ENCODE data around the gene ZNF493.

The ZNF493 gene

DNA sequence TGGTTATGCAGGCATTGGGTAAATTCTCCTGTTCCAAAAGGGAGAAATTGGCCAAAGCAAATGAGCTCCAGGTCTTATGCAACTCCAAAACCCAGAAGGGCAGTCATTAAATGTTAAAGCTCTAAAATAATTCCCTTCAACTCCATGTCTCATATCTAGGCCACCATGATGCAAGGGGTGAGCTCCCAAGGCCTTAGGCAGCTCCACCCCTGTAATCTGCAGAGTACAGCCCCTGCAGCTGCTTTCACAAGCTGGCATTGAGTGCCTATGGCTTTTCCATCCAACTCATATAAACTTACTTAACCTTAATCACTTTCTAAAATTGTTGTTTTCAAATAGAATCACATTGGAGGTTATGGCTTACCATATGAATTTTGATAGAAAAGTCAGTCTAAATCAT lies 63.8 kb downstream of the ZNF493 start:
- DNase-seq (ENCODE audit: low read depth) = no peak
- H3K4me3 ChIP-seq (ENCODE audit: low read length) = no peak overlapping the region
- TF ChIP-seq, protein P1, sequence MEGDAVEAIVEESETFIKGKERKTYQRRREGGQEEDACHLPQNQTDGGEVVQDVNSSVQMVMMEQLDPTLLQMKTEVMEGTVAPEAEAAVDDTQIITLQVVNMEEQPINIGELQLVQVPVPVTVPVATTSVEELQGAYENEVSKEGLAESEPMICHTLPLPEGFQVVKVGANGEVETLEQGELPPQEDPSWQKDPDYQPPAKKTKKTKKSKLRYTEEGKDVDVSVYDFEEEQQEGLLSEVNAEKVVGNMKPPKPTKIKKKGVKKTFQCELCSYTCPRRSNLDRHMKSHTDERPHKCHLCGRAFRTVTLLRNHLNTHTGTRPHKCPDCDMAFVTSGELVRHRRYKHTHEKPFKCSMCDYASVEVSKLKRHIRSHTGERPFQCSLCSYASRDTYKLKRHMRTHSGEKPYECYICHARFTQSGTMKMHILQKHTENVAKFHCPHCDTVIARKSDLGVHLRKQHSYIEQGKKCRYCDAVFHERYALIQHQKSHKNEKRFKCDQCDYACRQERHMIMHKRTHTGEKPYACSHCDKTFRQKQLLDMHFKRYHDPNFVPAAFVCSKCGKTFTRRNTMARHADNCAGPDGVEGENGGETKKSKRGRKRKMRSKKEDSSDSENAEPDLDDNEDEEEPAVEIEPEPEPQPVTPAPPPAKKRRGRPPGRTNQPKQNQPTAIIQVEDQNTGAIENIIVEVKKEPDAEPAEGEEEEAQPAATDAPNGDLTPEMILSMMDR (IDR thresholded peaks at IDR 0.05; ENCODE audit: insufficient read depth, low read depth, low read length, missing control alignments) = no peak

DNA sequence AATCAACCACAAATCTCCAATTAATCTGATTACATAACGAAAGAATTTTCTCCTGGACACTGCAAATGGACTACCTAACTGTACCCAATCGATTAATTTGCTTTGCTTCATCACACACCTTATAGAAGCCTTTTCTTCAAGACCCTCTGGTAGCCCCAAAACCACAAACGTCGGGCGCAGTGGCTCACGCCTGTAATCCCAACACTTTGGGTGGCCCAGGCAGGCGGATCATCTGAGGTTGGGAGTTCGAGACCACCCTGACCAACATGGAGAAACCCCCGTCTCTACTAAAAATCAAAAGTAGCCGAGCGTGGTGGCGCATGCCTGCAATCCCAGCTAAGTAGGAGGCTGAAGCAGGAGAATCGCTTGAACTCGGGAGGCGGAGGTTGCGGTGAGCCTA lies 65.6 kb downstream of the ZNF493 start:
- TF ChIP-seq, protein P1 (IDR thresholded peaks at IDR 0.05; ENCODE audit: insufficient read depth, low read depth, low read length, missing control alignments) = no peak
- no peak overlapping the region for H3K4me3 ChIP-seq (ENCODE audit: low read length)
- no peak for DNase-seq (ENCODE audit: low read depth)

DNA sequence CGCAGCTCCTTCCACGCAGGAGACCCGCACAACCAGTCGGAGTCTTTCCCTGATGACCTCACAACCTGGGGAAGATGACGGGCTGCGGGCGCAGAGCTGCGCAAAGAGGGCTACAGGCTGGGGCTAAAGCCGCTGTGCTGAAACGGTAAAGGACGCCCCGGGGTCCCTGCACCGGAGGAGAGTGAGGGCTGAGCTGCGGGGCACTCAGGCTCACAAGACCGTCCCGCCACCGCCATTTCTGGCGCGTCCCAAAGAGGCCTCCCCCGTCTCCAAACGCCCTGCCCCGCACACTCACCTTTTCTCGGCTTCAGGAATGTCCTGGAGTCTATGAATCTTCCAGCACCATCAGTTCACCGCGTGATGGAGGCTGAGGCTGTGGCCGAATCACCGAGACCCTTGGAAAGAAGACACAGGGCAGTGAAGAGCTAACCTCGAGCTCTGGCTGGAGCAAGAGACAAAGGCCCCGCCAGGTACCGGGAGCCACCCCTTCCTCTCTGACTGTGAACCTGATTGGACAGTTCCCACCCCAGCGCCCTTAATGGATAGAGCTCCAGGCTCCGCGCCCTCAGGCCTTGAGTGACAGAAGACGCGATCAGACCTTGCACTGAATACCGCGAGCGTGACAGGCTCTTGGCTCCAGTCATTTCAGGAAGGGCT lies 66.6 kb downstream of the ZNF493 start:
- DNase-seq (ENCODE audit: low read depth) = no peak
- TF ChIP-seq, protein P1 (IDR thresholded peaks at IDR 0.05; ENCODE audit: insufficient read depth, low read depth, low read length, missing control alignments) = no peak
- no peak overlapping the region for H3K4me3 ChIP-seq (ENCODE audit: low read length)

DNA sequence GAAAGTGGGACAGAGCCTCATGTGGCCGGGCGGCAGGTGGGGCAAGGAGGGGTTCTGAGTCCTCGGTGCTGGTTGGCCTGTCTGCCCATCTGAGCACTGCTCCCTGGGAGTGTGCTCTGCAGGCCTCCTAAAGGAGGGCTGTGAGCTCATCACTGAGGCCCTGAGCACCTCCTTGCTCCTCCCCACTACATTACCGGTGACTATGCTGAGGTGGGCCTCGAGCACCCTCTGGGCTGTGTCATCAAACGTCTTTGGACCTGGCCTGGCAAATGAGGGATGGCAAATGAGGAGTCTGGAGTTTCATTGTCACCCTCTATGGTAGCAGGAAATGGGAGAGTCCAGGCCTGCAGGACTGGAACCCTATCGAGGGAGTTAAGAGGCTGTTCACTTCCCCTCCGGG lies 69.7 kb downstream of the ZNF493 start:
- no peak overlapping the region for H3K4me3 ChIP-seq (ENCODE audit: low read length)
- DNase-seq (ENCODE audit: low read depth) = no peak
- TF ChIP-seq, protein P1 (IDR thresholded peaks at IDR 0.05; ENCODE audit: insufficient read depth, low read depth, low read length, missing control alignments) = no peak

DNA sequence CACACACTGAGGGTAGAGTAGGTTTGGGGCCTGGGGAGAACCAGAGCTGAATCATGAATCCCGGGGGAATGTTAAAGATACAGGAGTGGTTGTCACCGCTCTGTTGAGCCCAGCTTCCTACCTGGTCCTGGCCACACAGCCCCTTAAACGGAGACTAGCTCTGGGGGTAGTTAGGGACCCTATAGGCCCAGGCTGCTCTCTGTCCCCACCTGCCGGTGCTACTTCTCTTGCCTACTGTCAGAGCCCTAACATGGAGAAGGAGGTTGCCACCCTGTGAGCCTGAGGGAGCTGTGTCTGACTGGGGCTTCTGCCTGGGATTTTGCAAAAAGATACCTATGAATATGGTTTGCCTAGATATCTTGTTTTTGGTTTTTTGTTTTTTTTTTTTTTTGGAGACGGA lies 71.9 kb downstream of the ZNF493 start:
- TF ChIP-seq, protein P1 (IDR thresholded peaks at IDR 0.05; ENCODE audit: insufficient read depth, low read depth, low read length, missing control alignments) = no peak
- no peak overlapping the region for H3K4me3 ChIP-seq (ENCODE audit: low read length)
- no peak for DNase-seq (ENCODE audit: low read depth)

DNA sequence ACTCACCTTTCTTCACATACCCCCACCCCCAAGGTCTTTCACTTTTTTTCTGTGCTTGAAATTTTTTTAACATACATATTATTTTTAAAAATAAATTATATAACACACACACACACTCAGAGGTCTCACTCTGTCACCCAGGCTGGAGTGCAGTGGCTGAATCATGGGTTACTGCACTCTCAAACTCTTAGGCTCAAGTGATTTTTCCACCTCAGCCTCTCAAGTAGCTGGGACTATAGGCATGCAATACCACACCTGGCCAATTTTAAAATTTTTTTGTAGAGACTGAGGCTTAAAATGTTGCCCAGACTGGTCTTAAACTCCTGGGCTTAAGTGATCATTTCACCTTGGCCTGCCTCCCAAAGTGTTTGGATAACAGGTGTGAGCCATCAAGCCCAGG lies 75.6 kb downstream of the ZNF493 start:
- TF ChIP-seq, protein P1 (IDR thresholded peaks at IDR 0.05; ENCODE audit: insufficient read depth, low read depth, low read length, missing control alignments) = no peak
- no peak for DNase-seq (ENCODE audit: low read depth)
- H3K4me3 ChIP-seq (ENCODE audit: low read length) = no peak overlapping the region

DNA sequence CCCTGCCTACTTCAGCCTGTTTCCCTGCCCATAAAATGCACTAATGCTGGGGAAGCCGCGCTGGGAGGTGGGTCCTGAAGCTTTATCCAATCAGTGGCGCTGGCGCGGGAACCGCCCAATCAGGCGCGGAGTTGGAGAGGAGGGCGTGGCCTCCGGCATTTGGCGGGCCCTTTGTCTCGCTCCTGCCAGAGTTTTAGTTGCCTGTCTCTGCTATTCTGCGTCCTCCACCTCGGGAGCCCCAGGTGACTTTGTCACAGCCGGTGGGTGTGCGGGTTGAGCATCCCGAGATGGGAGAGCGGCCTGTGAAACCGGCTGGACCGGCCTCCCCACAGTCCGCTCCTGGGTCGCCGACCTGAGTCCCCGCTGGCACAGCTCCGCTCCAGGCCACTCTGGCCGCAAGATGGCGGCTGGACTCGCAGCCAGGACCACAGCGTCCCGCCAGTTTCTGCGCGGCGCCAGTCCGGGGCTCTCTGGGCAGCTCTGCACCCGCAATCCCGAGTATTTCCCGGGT lies 77.8 kb downstream of the ZNF493 start:
- DNase-seq (ENCODE audit: low read depth) = peak; percentile 24
- peak overlapping the region; percentile 14 for H3K4me3 ChIP-seq (ENCODE audit: low read length)

More for the DNA sequence above, 77.8 kb downstream of the ZNF493 start:
- TF ChIP-seq, protein P1 (IDR thresholded peaks at IDR 0.05; ENCODE audit: insufficient read depth, low read depth, low read length, missing control alignments) = no peak
